Right atrium auricular region (tissue), 2 donors: Measurements from ENCODE around the gene SKA1. TPM values are rescaled to one million over a fixed set of nuclear protein-coding genes. Genes with fewer than 3 reads are reported as not detected.

Experiments used
- DNase-seq: peaks from one replicate; pipeline ENCODE4 v3.0.0-alpha.2; 2019; ENCODE audit warnings: low spot score
- H3K27ac ChIP-seq, 2 donors: fragments of 200-600 bp; sonication (generic); 1 replicate in 1 of 2; 2 replicates in 1 of 2; pipeline ENCODE4 v1.5.1; 2016 to 2019
- H3K27me3 ChIP-seq, 2 donors: fragments of 200-600 bp; sonication (generic); one replicate each; pipeline versions ENCODE4 v1.5.1 to v1.6.0; 2017 to 2019
- H3K36me3 ChIP-seq: fragments of 200-600 bp; sonication (generic); one replicate; pipeline ENCODE4 v1.5.1; 2016
- H3K4me1 ChIP-seq, 2 donors: fragments of 200-600 bp; sonication (generic); one replicate each; pipeline versions ENCODE4 v1.5.1 to v1.6.0; 2017 to 2019
- H3K4me3 ChIP-seq, 2 donors: fragments of 200-600 bp; sonication (generic); 1 replicate in 1 of 2; 2 replicates in 1 of 2; pipeline ENCODE4 v1.5.1; 2017 to 2019; ENCODE audit warnings: mild to moderate bottlenecking in 1 of 2, moderate library complexity in 1 of 2
- H3K9me3 ChIP-seq, 2 donors: fragments of 200-600 bp; sonication (generic); one replicate each; pipeline ENCODE4 v1.5.1; 2019
- total RNA-seq, 2 donors: library from RNA; depleted of rRNA; stranded (reverse); fragments of >200 nt; gene quantifications; one replicate each; pipeline ENCODE4 v1.1.0, GENCODE V29; 2016
- TF ChIP-seq, protein P1 (sequence below), 2 donors: fragments of 200-600 bp; sonication (generic); IDR thresholded peaks; one replicate each; pipeline ENCODE4 v1.5.1; 2019; ENCODE audit warnings: antibody characterized with exemption in 2 of 2

The SKA1 gene
- total RNA-seq, 2 donors from 2014 or later = 0.78 TPM; not detected in 1

- Histone ChIP-seq H3K4me1 (no peaks in the 10 kb centered on the region), H3K36me3 (no peaks in the 10 kb centered on the region), H3K27ac (no peak overlapping the region), H3K27me3 (no peaks in the 10 kb centered on the region), H3K9me3 (peaks cover 0 to 5% of the 10 kb centered on the region in 2 donors), H3K4me3 (no peak overlapping the region)
- DNase-seq = no peak
- TF ChIP-seq, protein P1, sequence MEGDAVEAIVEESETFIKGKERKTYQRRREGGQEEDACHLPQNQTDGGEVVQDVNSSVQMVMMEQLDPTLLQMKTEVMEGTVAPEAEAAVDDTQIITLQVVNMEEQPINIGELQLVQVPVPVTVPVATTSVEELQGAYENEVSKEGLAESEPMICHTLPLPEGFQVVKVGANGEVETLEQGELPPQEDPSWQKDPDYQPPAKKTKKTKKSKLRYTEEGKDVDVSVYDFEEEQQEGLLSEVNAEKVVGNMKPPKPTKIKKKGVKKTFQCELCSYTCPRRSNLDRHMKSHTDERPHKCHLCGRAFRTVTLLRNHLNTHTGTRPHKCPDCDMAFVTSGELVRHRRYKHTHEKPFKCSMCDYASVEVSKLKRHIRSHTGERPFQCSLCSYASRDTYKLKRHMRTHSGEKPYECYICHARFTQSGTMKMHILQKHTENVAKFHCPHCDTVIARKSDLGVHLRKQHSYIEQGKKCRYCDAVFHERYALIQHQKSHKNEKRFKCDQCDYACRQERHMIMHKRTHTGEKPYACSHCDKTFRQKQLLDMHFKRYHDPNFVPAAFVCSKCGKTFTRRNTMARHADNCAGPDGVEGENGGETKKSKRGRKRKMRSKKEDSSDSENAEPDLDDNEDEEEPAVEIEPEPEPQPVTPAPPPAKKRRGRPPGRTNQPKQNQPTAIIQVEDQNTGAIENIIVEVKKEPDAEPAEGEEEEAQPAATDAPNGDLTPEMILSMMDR (IDR thresholded peaks at IDR 0.05) = no peak
These were observed 64.7 kb downstream of the SKA1 start for GRCh38 chr18:50439460-50440015.

DNA sequence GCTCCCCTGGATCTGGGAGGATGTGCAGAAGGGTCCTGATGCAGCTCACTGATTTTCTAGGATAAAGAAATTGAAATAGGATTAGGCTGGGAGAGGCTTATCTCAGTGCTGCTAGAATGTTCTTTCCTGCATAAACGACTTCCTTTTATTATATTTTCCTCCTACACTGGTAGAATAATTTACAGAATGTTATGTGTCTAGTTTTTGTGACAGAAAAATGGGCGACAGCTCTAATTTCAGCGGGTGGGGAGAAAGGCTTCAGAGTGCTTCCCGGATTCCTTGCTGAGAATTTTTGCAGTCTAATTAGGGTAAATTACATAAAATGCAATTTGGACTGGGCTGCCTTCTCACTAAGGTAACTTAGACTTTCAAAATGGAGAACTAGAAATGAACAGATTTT lies 66.2 kb downstream of the SKA1 start:
- Histone ChIP-seq H3K4me1 (no peaks in the 10 kb centered on the region), H3K27ac (no peak overlapping the region), H3K36me3 (no peaks in the 10 kb centered on the region), H3K9me3 (peaks cover 0 to 5% of the 10 kb centered on the region in 2 donors), H3K27me3 (no peaks in the 10 kb centered on the region), H3K4me3 (no peak overlapping the region)
- DNase-seq = no peak
- TF ChIP-seq, protein P1 (IDR thresholded peaks at IDR 0.05) = no peak

DNA sequence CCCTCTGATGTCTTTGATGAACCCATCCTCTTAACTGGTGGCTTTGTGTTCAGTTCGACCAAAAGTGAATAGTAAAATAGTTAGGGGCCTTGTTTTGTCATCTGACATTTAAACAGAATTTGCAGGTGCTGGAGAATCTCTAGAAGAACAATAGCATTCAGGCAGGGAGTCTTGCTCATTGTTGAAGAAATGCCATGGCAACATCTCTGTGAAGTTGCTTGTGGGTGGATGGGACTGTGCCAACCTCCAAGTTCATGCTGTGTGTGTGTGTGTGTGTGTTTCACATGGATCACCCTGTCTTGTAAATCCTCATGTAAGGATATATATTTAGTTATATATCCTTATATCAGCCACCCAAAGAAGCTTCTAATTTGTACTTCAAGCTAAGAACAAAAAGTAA lies 66.7 kb downstream of the SKA1 start:
- peaks cover 0 to 5% of the 10 kb centered on the region in 2 donors for H3K9me3 ChIP-seq
- no peak overlapping the region for H3K27ac ChIP-seq
- no peak overlapping the region for H3K4me3 ChIP-seq
- H3K27me3 ChIP-seq = no peaks in the 10 kb centered on the region
- no peak for DNase-seq
- TF ChIP-seq, protein P1 (IDR thresholded peaks at IDR 0.05) = no peak
- no peaks in the 10 kb centered on the region for H3K36me3 ChIP-seq
- H3K4me1 ChIP-seq = no peaks in the 10 kb centered on the region

Other genes starting within 250 kb of the SKA1 start
- gene MYO5B, start 179.9 kb upstream of the SKA1 start, total RNA-seq = 10 to 100 TPM in 1 of 2 donors, 1 to 10 TPM in 1; 7.7 to 10.2 TPM
- gene CFAP53, start 108.6 kb upstream of the SKA1 start, total RNA-seq = under 1 TPM in 1 of 2 donors, not detected in 1; 0.30 TPM
- gene MBD1, start 93.5 kb upstream of the SKA1 start, total RNA-seq = 10 to 100 TPM; 47.9 to 77.1 TPM
- 10 to 100 TPM; 17.1 to 38.3 TPM for gene CXXC1, start 87.4 kb upstream of the SKA1 start, total RNA-seq
- 100 to 1,000 TPM in 1 of 2 donors, 10 to 100 TPM in 1; 17.9 to 101 TPM for gene MAPK4, start 185.0 kb downstream of the SKA1 start, total RNA-seq